Activated CD8-positive, alpha-beta memory T cell treated with anti-CD3 and anti-CD28 coated beads, Interleukin-2, amount 50 U/mL, for 1 hour (primary cell): ENCODE data around the gene CWF19L1.
A peak's percentile ranks its signal among the peaks of the same experiment; 100 is the strongest.
"Not testable (repeated sequence)": the region's sequence is repeated elsewhere in the genome, so short reads cannot be mapped to it uniquely, and the experiment has no call there.

Source experiments
- DNase-seq: peaks from one replicate; pipeline ENCODE4 v3.0.0-alpha.2; 2020; ENCODE audit errors: extremely low read depth

CWF19L1 gene

GRCh38 chr10:100267239-100268104 lies at the start of gene CWF19L1:
CWF19L1 (minus strand) TSS chr10:100267638; CDS start chr10:100267593, 45 bp downstream.
- peak; percentile 40 for DNase-seq

DNA sequence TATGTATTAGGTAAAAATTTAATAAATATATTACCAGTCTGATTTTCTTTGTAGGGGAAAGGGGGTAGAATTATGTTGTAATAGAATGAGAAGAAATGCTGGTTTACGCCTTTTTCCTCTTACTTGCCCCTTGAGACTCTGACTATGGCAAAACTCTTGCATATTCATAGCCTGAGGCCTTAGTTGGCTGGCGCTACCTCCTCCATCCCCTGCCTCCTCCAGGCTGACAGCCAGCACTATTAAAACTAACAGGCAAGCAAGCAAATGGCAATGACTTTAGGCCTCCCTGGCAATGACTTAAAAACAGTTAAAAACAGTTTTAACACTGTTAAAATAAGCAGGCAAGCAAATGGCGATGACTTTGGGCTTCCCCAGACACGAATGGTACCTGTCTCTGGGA lies 48.2 kb upstream of the CWF19L1 start:
- no peak for DNase-seq

- no peak for DNase-seq
Measured at GRCh38 chr10:100311298-100311697, 43.9 kb upstream of the CWF19L1 start.

DNA sequence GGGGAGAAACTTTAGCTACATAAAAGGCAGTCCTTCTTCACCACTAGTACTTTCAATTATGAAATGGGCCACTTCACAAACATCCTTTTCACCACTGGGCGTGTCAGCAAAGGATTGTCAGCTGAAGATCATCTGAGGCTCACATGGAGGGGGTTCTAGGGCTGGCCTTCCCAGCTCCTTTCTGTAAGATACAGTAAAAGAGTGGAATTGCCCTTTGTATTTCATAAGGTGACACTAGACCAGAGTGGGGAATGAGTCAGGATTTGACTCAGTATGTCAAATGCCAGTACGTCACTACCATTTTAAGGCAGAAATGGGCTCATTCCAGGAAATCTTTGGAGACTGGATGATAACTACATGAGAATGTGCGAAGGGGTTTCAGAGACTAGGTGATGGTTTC lies 40.2 kb upstream of the CWF19L1 start:
- no peak for DNase-seq

DNA sequence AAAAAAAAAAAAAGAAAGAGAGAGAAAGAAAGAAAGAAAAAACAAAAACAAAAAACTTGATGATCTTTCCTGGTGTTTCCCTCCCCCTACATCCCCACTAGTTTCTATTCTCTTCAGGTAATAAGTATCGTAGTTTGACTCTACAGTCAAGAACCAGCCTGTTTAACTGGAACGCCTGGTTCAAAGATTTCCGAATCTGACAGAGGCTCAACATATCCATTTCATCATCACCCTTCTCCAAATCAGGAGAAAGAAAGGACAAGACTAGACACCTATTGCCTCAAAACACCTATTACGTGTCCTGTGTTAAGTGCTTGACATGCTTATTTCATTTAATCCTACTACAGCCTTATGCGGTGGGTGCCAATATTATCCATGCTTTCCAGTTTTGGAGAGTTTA lies 39.4 kb upstream of the CWF19L1 start:
- DNase-seq: no peak

GRCh38 chr10:100304414-100304813 lies 37.0 kb upstream of the CWF19L1 start:
- DNase-seq: no peak

DNA sequence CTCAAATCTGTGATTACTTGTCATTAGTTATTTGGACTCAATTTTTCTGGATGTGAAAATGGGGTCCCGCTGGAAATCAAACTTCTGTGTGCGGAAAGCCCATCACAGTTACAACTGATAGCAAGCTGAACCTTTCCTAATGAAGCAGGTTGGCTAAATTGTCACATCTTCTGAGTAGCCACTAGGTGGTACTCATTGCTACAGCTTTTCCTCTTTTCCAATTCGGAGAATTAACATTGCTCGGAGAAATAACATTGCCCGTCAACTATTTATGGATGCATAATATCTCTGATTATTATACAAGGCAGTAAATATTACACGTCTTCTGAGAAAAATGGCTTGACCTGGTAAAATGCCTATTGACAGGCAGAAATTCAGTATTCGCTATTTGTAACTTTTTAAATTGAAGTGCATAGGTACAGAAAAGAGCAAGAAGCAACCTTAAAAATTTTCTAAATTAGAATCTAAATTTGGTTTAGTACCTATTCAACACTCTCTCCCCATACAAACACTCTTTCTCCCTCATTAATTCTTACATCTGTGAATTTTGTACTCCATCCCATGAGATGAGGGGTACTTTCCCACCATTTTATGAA lies 36.4 kb upstream of the CWF19L1 start:
- DNase-seq: no peak

DNA sequence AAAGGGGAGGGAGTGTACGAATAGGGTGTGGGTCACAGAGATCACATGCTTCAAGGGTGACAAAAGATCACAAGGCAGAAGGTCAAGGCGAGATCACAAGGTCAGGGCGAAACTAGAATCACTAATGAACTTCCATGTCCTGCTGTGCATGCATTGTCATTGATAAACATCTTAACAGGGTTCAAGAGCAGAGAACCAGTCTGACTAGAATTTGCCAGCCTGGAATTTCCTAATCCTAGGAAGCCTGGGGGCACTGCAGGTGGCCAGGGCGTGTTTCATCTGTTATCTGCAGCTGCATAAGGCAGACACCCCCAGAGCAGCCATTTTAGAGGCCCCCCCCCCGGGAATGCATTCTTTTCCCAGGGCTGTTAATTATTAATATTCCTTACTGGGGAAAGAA lies 33.7 kb upstream of the CWF19L1 start:
- not testable (repeated sequence) for DNase-seq

DNA sequence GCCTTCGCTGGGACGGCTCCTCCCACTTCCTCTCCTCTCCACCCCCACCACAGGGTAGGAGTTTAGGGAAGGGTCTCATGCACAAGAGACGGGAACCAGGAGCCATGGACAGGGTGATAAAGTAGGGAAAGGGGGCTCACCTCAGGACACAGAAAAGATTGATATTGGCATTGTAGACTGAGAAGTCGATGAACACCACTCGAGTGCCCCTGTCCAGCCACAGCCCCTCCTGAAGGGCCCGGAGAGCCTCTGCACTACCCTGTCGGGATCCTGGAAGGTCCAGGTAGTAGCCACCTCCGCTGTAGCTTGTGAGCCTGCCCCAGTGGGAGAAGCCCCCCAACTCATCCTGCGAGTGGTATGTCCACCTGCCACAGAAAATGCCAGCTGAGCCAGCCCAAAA lies 29.8 kb upstream of the CWF19L1 start:
- DNase-seq: no peak

DNA sequence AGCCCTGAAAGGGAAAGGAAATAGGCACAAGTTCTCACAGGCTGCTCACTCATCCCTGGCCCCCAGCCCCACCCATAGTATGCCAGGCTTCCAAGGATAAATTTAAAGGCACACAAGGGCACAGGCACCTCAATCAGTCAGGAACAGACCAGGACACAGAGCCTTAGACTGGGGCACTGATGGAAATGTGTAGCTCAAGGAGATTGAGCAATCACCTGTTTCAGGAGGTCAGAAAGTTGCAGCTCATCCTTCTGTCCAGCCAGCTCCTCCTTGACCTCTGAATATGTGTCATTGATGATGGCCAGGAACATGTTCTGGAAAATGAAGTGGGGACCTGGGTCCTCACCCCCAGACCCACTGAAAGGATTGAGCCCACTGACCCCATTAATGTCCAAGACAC lies 25.6 kb upstream of the CWF19L1 start:
- DNase-seq: no peak

DNA sequence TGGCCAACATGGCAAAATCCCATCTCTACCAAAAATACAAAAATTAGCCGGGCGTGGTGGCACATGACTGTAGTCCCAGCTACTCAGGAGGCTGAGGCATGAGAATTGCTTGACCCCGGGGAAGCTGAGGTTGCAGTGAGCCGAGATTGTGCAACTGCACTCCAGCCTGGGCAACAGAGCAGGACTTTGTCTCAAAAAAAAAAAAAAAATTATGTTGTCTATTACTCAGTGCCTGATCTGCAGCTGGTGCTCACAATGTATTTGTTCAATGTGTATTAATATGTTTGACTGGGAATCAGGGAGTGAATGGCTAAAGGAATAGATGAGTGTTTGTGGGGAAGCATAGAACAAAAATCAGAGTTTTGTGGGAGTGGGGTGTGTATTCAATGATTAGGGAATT lies 24.9 kb upstream of the CWF19L1 start:
- not testable (repeated sequence) for DNase-seq

GRCh38 chr10:100291356-100291755 lies 23.9 kb upstream of the CWF19L1 start:
- DNase-seq: no peak

GRCh38 chr10:100289641-100290040 lies 22.2 kb upstream of the CWF19L1 start:
- DNase-seq: no peak

DNA sequence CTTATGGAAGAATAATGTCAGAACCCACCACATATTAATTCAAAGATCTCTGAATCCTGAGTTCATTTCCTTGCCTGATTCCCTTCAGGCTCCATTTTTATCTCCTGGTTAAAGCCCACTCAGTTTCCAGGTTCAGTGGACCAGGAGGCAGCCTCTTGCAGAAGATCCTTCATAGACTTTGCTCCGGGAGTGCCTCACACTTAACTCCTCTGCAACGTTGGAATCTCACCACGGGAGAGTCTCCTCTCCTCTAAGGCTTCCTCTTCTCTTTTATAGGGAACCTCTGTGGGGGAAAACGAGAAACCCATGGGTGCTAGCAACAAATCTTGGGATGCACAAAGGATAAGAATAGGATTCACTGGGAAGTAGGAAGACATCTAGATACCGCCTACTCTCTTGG lies 20.8 kb upstream of the CWF19L1 start:
- DNase-seq: no peak

GRCh38 chr10:100287756-100288155 lies 20.3 kb upstream of the CWF19L1 start:
- no peak for DNase-seq

DNA sequence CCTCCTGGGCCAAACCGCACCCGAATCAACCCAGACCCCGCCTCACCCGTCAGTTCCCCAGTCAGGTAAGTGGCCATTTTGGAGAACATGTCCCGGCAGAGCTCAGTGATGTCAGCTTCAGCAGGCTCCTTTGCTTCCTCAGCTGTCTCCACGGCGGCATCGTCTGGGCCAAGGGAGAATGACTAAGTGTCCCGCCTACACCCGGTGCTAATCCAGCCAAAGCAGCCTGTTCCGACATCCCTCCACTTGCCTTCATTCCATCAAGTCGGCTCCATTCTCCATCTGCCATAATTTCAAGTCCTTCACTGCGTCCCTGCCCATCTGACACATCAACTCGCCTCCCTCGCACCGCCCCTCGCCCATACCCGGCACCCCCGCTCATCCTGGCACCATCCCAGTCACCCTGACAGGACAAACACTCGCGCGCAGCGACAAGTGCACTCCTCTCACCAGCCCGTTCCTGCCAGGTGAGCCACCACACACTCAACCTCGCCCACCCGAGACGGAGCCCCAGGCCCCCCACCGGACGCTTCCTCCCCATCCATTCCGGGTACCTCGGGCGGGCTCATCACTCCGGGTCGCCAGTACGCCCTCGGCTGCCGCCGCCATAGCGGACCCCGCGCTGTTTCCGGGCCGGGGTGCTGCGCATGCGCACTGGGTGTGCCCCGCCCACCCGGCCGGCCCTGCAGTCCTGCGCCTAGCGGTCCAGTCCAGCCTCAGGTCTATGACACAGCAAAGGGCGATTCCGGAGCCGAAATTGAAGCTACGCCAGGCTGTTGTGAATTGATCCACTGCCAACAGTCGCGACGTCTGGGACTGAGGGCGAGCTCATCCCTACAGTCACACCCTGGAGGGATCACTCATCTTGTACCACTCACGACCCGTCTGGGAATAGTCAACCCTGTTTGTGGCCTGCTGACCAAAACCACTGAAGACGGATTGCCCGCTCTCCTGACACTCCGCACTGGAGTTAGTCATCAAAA lies 18.9 kb upstream of the CWF19L1 start, which contains the start of gene BLOC1S2:
Gene BLOC1S2, minus strand, starts transcription at position 630 of the 983 bp plus-strand sequence. Its CDS starts 21 bp downstream, at position 609.
- DNase-seq: peak; percentile 50

DNA sequence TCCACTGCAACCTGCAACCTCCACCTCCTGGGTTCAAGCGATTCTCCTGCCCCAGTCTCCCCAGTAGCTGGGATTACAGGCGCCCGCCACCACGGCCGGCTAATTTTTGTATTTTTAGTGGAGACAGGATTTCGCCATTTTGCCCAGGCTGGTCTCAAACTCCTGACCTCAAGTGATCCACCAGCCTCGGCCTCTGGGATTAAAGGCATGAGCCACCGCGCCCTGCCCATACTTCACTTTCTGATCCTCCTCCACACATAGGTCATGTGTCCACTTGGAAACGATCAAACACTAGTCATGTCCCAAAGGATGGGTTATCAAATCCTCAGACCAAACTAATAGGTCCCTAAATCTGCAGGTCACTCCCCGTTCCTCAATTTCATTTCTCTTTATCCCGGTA lies 17.9 kb upstream of the CWF19L1 start:
- DNase-seq: not testable (repeated sequence)

DNA sequence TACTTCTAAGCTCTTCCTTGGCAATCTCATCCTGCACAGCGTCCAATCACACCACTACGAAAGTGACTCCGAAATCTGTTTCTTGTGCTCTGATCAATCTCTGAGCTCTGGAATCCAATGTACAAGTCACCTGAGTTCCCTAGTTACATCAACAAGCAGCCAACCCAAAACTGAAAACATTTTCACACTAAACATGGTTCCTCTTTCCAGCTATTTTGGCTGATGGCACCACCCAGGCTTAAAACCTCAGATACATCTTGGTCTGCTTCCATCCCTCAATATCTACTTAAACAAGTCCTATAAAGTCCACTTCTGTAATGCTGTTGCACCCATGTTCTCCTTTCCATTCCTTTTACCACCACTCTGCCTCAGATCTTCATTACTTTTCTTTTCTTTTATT lies 15.5 kb upstream of the CWF19L1 start:
- no peak for DNase-seq

- DNase-seq: not testable (repeated sequence)
Measured at GRCh38 chr10:100276971-100277370, 9.5 kb upstream of the CWF19L1 start.

- no peak for DNase-seq
Measured at GRCh38 chr10:100265821-100266485, 1.5 kb downstream of the CWF19L1 start.

- DNase-seq: no peak
Measured at GRCh38 chr10:100254191-100254590, 13.2 kb downstream of the CWF19L1 start.
